ENCODE data around the gene FXYD4.
"Not testable (repeated sequence)": the region's sequence is repeated elsewhere in the genome, so short reads cannot be mapped to it uniquely, and the experiment has no call there.

FXYD4 gene

GRCh38 chr10:43421201-43421507 is 49.7 kb downstream of the FXYD4 start:
- DNase-seq: no peak

GRCh38 chr10:43421519-43421918 is 50.1 kb downstream of the FXYD4 start:
- no peak for DNase-seq

GRCh38 chr10:43421944-43422343 is 50.5 kb downstream of the FXYD4 start:
- not testable (repeated sequence) for DNase-seq

GRCh38 chr10:43424416-43424815 is 53.0 kb downstream of the FXYD4 start:
- DNase-seq: no peak

Data from NCI-H1092 treated with DMSO at 0.1 percent for 48 hours (cell line).